WTC11 (cell line): ENCODE data around the gene ASTN2. TPM values are rescaled to one million over a fixed set of nuclear protein-coding genes. Genes with fewer than 3 reads are reported as not detected.

Source experiments
- ATAC-seq: fragments of 200-7000 bp; cut with Tn5 transposase; 2 replicates; pipeline ENCODE4 v1.10.0; 2021; ENCODE audit warnings: mild to moderate bottlenecking, moderate library complexity
- CTCF ChIA-PET: fragments of 300-600 bp; sonication (Branson Sonifier 250); formaldehyde crosslinking; loops from one replicate; lab custom pipeline; 2021; ENCODE audit warnings: antibody characterized with exemption; lab: Charles Lee
- POLR2A ChIA-PET: fragments of 350-600 bp; sonication (Branson Sonifier 250); formaldehyde crosslinking; loops from one replicate; lab custom pipeline; 2021; ENCODE audit warnings: antibody characterized with exemption; lab: Charles Lee
- DNase-seq: peaks from one replicate; pipeline ENCODE4 v3.0.0; 2021; ENCODE audit warnings: low spot score
- H3K27ac Mint-ChIP-seq: 2 replicates; pipeline ENCODE4 v1.8.0; 2021; ENCODE audit warnings: mixed read lengths
- H3K27me3 Mint-ChIP-seq: 2 replicates; pipeline ENCODE4 v1.8.0; 2021; ENCODE audit warnings: low read depth, mild to moderate bottlenecking, moderate library complexity, mixed read lengths
- H3K36me3 Mint-ChIP-seq: 2 replicates; pipeline ENCODE4 v1.8.0; 2021; ENCODE audit warnings: mixed read lengths
- H3K4me1 Mint-ChIP-seq: 2 replicates; pipeline ENCODE4 v1.8.0; 2022; ENCODE audit warnings: mixed read lengths
- H3K4me3 Mint-ChIP-seq: 2 replicates; pipeline ENCODE4 v1.8.0; 2021; ENCODE audit warnings: mild to moderate bottlenecking, moderate library complexity, mixed read lengths
- H3K9me3 Mint-ChIP-seq: 2 replicates; pipeline ENCODE4 v1.8.0; 2021; ENCODE audit warnings: mixed read lengths
- ATF1 ChIP-seq: sonication (generic); formaldehyde crosslinking; IDR thresholded peaks from 2 replicates; pipeline ENCODE4 v1.8.1; 2023; ENCODE audit warnings: mild to moderate bottlenecking, moderate library complexity, missing genetic modification reagents
- ETV6 ChIP-seq: sonication (generic); formaldehyde crosslinking; IDR thresholded peaks from 2 replicates; pipeline ENCODE4 v1.8.1; 2022; ENCODE audit warnings: mild to moderate bottlenecking, missing genetic modification reagents
- FOXK1 ChIP-seq: sonication (generic); formaldehyde crosslinking; IDR thresholded peaks from 2 replicates; pipeline ENCODE4 v1.8.0; 2022; ENCODE audit warnings: mild to moderate bottlenecking, moderate library complexity, missing genetic modification reagents
- FOXP1 ChIP-seq: sonication (generic); formaldehyde crosslinking; IDR thresholded peaks from 2 replicates; pipeline ENCODE4 v1.8.0; 2022; ENCODE audit warnings: missing genetic modification reagents, mild to moderate bottlenecking, moderate library complexity, borderline replicate concordance
- MXD4 ChIP-seq: fragments of 250-450 bp; sonication (Bioruptor Pico); IDR thresholded peaks from 2 replicates; pipeline ENCODE4 v1.8.0; 2021; ENCODE audit warnings: mild to moderate bottlenecking, moderate library complexity, borderline replicate concordance
- RORB ChIP-seq: fragments of 250-450 bp; sonication (Bioruptor Pico); IDR thresholded peaks from 2 replicates; pipeline ENCODE4 v1.9.0; 2021; ENCODE audit warnings: mild to moderate bottlenecking
- SMAD3 ChIP-seq: sonication (generic); formaldehyde crosslinking; IDR thresholded peaks from 2 replicates; pipeline ENCODE4 v1.8.0; 2022; ENCODE audit warnings: missing genetic modification reagents, mild to moderate bottlenecking, borderline replicate concordance
- SMAD4 ChIP-seq: sonication (generic); formaldehyde crosslinking; IDR thresholded peaks from 2 replicates; pipeline ENCODE4 v1.8.0; 2022; ENCODE audit warnings: mild to moderate bottlenecking, missing genetic modification reagents
- TEAD1 ChIP-seq: sonication (generic); formaldehyde crosslinking; IDR thresholded peaks from 2 replicates; pipeline ENCODE4 v1.8.0; 2022; ENCODE audit warnings: mild to moderate bottlenecking, missing genetic modification reagents
- TEAD4 ChIP-seq: sonication (generic); formaldehyde crosslinking; IDR thresholded peaks from 2 replicates; pipeline ENCODE4 v1.8.0; 2022; ENCODE audit warnings: mild to moderate bottlenecking, missing genetic modification reagents
- ZBTB21 ChIP-seq: sonication (generic); formaldehyde crosslinking; IDR thresholded peaks from 2 replicates; pipeline ENCODE4 v1.8.1; 2023; ENCODE audit warnings: mild to moderate bottlenecking, missing genetic modification reagents, borderline replicate concordance
- ZNF219 ChIP-seq: sonication (generic); formaldehyde crosslinking; IDR thresholded peaks from 2 replicates; pipeline ENCODE4 v1.8.0; 2023; ENCODE audit warnings: missing genetic modification reagents, mild to moderate bottlenecking, borderline replicate concordance
- ZNF671 ChIP-seq: fragments of 250-450 bp; sonication (Bioruptor Pico); IDR thresholded peaks from 2 replicates; pipeline ENCODE4 v1.8.0; 2021; ENCODE audit warnings: mild to moderate bottlenecking
- total RNA-seq: library from RNA; stranded (reverse); gene quantifications from 3 replicates; pipeline ENCODE4 v1.2.3, GENCODE V29; 2021
- TF ChIP-seq, protein P1 (sequence below): fragments of 250-450 bp; sonication (Bioruptor Pico); IDR thresholded peaks from 2 replicates; pipeline ENCODE4 v1.9.0; 2021; ENCODE audit warnings: moderate library complexity, mild to moderate bottlenecking, inconsistent platforms, borderline replicate concordance
- TF ChIP-seq, protein P2 (sequence below): sonication (generic); formaldehyde crosslinking; IDR thresholded peaks from 2 replicates; pipeline ENCODE4 v1.8.0; 2022; ENCODE audit warnings: missing genetic modification reagents
- TF ChIP-seq, protein P3 (sequence below): sonication (generic); formaldehyde crosslinking; IDR thresholded peaks from 2 replicates; pipeline ENCODE4 v1.8.0; 2022; ENCODE audit warnings: mild to moderate bottlenecking, missing genetic modification reagents
- TF ChIP-seq, protein P4 (sequence below): sonication (generic); formaldehyde crosslinking; IDR thresholded peaks from 2 replicates; pipeline ENCODE4 v1.8.1; 2022; ENCODE audit warnings: low read depth, mild to moderate bottlenecking, moderate library complexity, missing genetic modification reagents, borderline replicate concordance
- TF ChIP-seq, protein P5 (sequence below): sonication (generic); formaldehyde crosslinking; IDR thresholded peaks from 2 replicates; pipeline ENCODE4 v1.8.1; 2023; ENCODE audit warnings: mild to moderate bottlenecking, missing genetic modification reagents, moderate library complexity
- TF ChIP-seq, protein P6 (sequence below): sonication (generic); formaldehyde crosslinking; IDR thresholded peaks from 2 replicates; pipeline ENCODE4 v1.8.1; 2023; ENCODE audit warnings: mild to moderate bottlenecking, missing genetic modification reagents, moderate library complexity
- TF ChIP-seq, protein P7 (sequence below): fragments of 250-450 bp; sonication (Bioruptor Pico); IDR thresholded peaks from 2 replicates; pipeline ENCODE4 v2.1.2; 2022; ENCODE audit warnings: mild to moderate bottlenecking, moderate library complexity
- TF ChIP-seq, protein P8 (sequence below): sonication (generic); formaldehyde crosslinking; IDR thresholded peaks from 2 replicates; pipeline ENCODE4 v1.8.1; 2022; ENCODE audit warnings: missing genetic modification reagents, borderline replicate concordance

ASTN2 gene
- total RNA-seq, 1 experiment from 2014 or later = 16.2 TPM

DNA sequence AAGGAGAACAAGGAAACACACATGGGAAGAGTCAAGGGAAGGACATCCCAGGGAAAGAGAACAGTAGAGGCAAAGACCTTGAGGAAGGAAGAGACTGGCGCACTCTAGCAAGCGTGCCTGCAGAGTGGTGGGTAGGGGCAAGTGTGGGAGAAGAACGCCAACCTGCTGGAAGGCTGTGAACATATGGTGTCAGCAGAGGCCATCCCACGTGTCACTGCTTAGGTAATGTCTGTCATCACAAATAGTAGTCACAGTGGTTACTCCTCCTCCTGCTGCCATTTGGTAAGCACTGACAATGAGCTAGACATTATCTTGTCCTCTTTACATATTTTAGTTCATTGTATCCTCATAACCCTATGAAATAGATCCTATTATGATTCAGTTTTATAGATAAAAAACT, 934.2 kb downstream of the ASTN2 start (continued):
- TF ChIP-seq, protein P1, sequence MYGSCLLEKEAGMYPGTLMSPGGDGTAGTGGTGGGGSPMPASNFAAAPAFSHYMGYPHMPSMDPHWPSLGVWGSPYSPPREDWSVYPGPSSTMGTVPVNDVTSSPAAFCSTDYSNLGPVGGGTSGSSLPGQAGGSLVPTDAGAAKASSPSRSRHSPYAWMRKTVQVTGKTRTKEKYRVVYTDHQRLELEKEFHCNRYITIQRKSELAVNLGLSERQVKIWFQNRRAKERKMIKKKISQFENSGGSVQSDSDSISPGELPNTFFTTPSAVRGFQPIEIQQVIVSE = no peak
- TF ChIP-seq, protein P2, sequence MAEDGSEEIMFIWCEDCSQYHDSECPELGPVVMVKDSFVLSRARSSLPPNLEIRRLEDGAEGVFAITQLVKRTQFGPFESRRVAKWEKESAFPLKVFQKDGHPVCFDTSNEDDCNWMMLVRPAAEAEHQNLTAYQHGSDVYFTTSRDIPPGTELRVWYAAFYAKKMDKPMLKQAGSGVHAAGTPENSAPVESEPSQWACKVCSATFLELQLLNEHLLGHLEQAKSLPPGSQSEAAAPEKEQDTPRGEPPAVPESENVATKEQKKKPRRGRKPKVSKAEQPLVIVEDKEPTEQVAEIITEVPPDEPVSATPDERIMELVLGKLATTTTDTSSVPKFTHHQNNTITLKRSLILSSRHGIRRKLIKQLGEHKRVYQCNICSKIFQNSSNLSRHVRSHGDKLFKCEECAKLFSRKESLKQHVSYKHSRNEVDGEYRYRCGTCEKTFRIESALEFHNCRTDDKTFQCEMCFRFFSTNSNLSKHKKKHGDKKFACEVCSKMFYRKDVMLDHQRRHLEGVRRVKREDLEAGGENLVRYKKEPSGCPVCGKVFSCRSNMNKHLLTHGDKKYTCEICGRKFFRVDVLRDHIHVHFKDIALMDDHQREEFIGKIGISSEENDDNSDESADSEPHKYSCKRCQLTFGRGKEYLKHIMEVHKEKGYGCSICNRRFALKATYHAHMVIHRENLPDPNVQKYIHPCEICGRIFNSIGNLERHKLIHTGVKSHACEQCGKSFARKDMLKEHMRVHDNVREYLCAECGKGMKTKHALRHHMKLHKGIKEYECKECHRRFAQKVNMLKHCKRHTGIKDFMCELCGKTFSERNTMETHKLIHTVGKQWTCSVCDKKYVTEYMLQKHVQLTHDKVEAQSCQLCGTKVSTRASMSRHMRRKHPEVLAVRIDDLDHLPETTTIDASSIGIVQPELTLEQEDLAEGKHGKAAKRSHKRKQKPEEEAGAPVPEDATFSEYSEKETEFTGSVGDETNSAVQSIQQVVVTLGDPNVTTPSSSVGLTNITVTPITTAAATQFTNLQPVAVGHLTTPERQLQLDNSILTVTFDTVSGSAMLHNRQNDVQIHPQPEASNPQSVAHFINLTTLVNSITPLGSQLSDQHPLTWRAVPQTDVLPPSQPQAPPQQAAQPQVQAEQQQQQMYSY (CRISPR knock-in tag) = no peak

DNA sequence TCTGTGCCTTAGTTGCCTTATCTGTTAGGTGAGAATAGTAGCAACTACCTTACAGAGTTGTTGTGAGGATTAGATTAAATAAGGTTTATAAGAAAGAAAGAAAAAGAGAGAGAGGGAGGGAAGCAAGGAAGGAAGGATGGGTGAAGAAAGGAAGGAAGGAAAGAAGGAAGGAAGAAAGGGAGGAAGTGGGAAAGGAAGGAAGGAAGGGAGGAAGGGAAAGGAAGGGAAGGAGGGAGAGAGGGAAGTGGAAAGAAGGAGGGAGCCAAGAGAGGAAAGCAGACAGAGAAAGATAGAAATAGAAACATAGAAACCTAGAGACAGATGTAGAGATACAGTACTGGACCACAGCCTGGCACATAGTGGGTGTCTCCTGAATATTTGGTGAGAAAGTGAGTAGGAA, 934.9 kb downstream of the ASTN2 start:
- POLR2A ChIA-PET = no interaction called here
- H3K27me3 Mint-ChIP-seq = no peaks in the 10 kb centered on the region

DNA sequence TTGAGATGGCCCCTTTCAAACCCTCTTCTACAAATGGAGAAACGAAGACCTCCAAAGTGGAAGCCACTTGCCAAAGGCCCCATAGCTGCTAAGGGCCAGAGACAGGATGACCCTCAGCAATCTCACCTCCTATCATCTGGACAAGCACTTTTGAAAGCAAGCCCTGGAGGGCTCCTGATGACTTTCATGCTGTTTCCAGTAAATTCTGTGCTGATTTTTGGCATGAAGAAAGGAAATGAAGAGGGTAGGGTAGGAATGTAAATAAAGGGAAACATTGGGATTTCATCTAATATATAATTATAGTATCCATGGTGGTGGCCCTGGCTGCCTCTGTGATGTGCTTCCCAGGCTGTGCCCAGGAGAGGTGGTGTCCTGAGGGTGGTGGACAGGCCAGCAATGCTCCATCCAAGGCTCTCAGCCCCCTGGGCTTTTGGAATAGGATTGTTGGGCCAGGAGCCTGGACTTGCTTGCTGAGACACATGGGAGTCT, 935.8 kb downstream of the ASTN2 start:
- Mint-ChIP-seq H3K4me3 (no peak overlapping the region), H3K9me3 (peaks cover 4% of the 10 kb centered on the region; the same call in 1 of the 2 replicates), H3K27ac (no peak overlapping the region), H3K36me3 (no peaks in the 10 kb centered on the region), H3K4me1 (peaks cover 36% of the 10 kb centered on the region), H3K27me3 (no peaks in the 10 kb centered on the region)
- ChIA-PET POLR2A (interaction anchor here (0.7 kb wide), 1 partner anchor 375 kb away, joined by 3 read pairs; no protein-coding TSS in a partner anchor), CTCF (no interaction called here)
- ATAC-seq (no peak), DNase-seq (no peak)
- no peak for TF ChIP-seq ZBTB21 (CRISPR knock-in tag)
- TF ChIP-seq, protein P3, sequence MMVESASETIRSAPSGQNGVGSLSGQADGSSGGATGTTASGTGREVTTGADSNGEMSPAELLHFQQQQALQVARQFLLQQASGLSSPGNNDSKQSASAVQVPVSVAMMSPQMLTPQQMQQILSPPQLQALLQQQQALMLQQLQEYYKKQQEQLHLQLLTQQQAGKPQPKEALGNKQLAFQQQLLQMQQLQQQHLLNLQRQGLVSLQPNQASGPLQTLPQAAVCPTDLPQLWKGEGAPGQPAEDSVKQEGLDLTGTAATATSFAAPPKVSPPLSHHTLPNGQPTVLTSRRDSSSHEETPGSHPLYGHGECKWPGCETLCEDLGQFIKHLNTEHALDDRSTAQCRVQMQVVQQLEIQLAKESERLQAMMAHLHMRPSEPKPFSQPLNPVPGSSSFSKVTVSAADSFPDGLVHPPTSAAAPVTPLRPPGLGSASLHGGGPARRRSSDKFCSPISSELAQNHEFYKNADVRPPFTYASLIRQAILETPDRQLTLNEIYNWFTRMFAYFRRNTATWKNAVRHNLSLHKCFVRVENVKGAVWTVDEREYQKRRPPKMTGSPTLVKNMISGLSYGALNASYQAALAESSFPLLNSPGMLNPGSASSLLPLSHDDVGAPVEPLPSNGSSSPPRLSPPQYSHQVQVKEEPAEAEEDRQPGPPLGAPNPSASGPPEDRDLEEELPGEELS (CRISPR knock-in tag) = no peak
- TF ChIP-seq FOXP1 (CRISPR knock-in tag) = no peak
- TF ChIP-seq, protein P4, sequence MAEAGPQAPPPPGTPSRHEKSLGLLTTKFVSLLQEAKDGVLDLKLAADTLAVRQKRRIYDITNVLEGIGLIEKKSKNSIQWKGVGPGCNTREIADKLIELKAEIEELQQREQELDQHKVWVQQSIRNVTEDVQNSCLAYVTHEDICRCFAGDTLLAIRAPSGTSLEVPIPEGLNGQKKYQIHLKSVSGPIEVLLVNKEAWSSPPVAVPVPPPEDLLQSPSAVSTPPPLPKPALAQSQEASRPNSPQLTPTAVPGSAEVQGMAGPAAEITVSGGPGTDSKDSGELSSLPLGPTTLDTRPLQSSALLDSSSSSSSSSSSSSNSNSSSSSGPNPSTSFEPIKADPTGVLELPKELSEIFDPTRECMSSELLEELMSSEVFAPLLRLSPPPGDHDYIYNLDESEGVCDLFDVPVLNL (CRISPR knock-in tag) = no peak
- TF ChIP-seq RORB (CRISPR knock-in tag) = no peak
- TF ChIP-seq ATF1 (CRISPR knock-in tag) = no peak
- TF ChIP-seq, protein P5, sequence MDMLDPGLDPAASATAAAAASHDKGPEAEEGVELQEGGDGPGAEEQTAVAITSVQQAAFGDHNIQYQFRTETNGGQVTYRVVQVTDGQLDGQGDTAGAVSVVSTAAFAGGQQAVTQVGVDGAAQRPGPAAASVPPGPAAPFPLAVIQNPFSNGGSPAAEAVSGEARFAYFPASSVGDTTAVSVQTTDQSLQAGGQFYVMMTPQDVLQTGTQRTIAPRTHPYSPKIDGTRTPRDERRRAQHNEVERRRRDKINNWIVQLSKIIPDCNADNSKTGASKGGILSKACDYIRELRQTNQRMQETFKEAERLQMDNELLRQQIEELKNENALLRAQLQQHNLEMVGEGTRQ (CRISPR knock-in tag) = no peak
- no peak for TF ChIP-seq MXD4
- no peak for TF ChIP-seq FOXK1 (CRISPR knock-in tag)
- TF ChIP-seq SMAD4 (CRISPR knock-in tag) = no peak
- no peak for TF ChIP-seq TEAD1 (CRISPR knock-in tag)
- TF ChIP-seq, protein P6, sequence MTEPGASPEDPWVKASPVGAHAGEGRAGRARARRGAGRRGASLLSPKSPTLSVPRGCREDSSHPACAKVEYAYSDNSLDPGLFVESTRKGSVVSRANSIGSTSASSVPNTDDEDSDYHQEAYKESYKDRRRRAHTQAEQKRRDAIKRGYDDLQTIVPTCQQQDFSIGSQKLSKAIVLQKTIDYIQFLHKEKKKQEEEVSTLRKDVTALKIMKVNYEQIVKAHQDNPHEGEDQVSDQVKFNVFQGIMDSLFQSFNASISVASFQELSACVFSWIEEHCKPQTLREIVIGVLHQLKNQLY = no peak
- TF ChIP-seq, protein P7, sequence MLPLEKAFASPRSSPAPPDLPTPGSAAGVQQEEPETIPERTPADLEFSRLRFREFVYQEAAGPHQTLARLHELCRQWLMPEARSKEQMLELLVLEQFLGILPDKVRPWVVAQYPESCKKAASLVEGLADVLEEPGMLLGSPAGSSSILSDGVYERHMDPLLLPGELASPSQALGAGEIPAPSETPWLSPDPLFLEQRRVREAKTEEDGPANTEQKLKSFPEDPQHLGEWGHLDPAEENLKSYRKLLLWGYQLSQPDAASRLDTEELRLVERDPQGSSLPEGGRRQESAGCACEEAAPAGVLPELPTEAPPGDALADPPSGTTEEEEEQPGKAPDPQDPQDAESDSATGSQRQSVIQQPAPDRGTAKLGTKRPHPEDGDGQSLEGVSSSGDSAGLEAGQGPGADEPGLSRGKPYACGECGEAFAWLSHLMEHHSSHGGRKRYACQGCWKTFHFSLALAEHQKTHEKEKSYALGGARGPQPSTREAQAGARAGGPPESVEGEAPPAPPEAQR = no peak
- TF ChIP-seq, protein P8, sequence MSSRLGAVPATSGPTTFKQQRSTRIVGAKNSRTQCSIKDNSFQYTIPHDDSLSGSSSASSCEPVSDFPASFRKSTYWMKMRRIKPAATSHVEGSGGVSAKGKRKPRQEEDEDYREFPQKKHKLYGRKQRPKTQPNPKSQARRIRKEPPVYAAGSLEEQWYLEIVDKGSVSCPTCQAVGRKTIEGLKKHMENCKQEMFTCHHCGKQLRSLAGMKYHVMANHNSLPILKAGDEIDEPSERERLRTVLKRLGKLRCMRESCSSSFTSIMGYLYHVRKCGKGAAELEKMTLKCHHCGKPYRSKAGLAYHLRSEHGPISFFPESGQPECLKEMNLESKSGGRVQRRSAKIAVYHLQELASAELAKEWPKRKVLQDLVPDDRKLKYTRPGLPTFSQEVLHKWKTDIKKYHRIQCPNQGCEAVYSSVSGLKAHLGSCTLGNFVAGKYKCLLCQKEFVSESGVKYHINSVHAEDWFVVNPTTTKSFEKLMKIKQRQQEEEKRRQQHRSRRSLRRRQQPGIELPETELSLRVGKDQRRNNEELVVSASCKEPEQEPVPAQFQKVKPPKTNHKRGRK (CRISPR knock-in tag) = no peak
- no peak for TF ChIP-seq ETV6 (CRISPR knock-in tag)

More for the DNA sequence above, 934.9 kb downstream of the ASTN2 start:
- H3K27ac Mint-ChIP-seq = no peak overlapping the region
- H3K36me3 Mint-ChIP-seq = no peaks in the 10 kb centered on the region
- CTCF ChIA-PET = no interaction called here
- DNase-seq (no peak), ATAC-seq (no peak)
- no peak overlapping the region for H3K4me3 Mint-ChIP-seq
- H3K4me1 Mint-ChIP-seq = peaks cover 36% of the 10 kb centered on the region
- no peak for TF ChIP-seq TEAD4 (CRISPR knock-in tag)
- no peak for TF ChIP-seq ZNF671
- TF ChIP-seq ZNF219 (CRISPR knock-in tag) = no peak
- TF ChIP-seq SMAD3 = no peak
- H3K9me3 Mint-ChIP-seq = peaks cover 4% of the 10 kb centered on the region; the same call in 1 of the 2 replicates
